ENCODE results near the gene TRAPPC12. TPM values are rescaled to one million over a fixed set of nuclear protein-coding genes. Genes with fewer than 3 reads are reported as not detected.
A peak's percentile ranks its signal among the peaks of the same experiment; 100 is the strongest.

TRAPPC12 gene
- total RNA-seq, 1 donor from 2014 or later, result 130 TPM

DNA sequence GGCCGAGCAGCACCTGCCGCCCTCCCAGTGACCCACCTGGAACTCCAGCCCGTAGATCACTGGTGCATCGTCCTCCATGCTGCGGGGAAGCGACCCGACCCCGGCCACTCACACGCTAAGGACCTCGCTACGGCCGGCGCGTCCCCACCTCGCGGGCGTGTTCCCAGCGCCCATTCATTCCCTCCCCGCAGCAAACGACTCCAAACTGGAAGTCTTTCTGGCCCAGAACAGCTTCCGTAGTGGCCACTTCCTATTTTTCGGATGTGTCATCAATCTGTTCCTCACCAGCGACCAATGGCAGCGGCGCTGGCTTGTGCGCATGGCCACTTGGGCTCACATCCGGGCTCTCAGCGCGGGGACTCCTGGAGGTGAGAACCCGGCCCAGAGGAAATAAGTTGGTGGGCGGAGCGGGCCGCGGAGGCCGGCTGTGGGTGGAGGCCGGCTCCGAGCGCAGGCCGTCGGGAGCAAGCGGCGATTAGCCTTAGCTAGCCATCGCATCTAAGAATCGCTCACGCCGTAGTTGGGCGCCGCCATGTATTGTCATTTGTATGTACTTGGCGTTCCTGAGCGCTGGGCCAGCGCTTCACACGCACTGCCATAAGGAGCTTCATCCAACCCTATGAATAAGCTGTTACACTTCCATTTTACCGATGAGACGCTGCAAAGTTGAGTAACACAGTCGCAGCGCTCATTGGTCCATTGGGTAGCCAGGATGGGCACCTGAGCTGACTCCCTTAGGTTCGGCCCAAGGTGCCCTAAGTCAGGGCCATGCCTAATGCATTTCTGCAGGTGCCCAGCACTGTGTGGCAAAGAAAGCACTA, 1.7 kb upstream of the TRAPPC12 start, which contains the start of gene EIPR1:
EIPR1 (minus strand) TSS at position 207 of the 821 bp plus-strand sequence; CDS start at position 78, 129 bp downstream.
- DNase-seq, result peak; percentile 98
- TF ChIP-seq, protein P1, sequence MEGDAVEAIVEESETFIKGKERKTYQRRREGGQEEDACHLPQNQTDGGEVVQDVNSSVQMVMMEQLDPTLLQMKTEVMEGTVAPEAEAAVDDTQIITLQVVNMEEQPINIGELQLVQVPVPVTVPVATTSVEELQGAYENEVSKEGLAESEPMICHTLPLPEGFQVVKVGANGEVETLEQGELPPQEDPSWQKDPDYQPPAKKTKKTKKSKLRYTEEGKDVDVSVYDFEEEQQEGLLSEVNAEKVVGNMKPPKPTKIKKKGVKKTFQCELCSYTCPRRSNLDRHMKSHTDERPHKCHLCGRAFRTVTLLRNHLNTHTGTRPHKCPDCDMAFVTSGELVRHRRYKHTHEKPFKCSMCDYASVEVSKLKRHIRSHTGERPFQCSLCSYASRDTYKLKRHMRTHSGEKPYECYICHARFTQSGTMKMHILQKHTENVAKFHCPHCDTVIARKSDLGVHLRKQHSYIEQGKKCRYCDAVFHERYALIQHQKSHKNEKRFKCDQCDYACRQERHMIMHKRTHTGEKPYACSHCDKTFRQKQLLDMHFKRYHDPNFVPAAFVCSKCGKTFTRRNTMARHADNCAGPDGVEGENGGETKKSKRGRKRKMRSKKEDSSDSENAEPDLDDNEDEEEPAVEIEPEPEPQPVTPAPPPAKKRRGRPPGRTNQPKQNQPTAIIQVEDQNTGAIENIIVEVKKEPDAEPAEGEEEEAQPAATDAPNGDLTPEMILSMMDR (IDR thresholded peaks at IDR 0.05; ENCODE audit: partially characterized antibody, unreplicated experiment), result no peak
- Mint-ChIP-seq H3K27ac (ENCODE audit: unreplicated experiment) (peak within 1 kb of the TSS; percentile 90), H3K36me3 (ENCODE audit: unreplicated experiment) (no peaks in the 10 kb centered on the region), H3K4me3 (ENCODE audit: unreplicated experiment) (peak within 1 kb of the TSS; percentile 99), H3K4me1 (ENCODE audit: low read depth, unreplicated experiment) (peaks cover 17% of the 10 kb centered on the region), H3K9me3 (ENCODE audit: unreplicated experiment) (peaks cover 7% of the 10 kb centered on the region), H3K27me3 (ENCODE audit: unreplicated experiment) (peaks cover 2% of the 10 kb centered on the region)

DNA sequence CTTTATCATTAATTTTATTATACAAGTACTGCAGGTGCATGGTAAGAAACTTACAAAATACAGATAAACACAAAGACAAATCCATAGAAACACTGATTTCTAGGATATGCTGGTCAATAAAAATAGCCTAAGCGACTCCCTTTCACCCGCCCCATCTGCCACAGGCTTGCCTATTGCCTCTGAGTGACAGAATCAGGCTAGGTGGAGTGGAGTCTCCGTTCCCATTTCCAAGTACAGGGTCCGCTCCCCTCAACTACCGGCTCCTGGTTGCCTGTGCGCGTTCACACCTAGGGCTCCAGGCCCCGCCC, 201 bp upstream of the TRAPPC12 start:
- peak overlapping the region; percentile 99 for H3K4me3 Mint-ChIP-seq (ENCODE audit: unreplicated experiment)
- TF ChIP-seq, protein P1 (IDR thresholded peaks at IDR 0.05; ENCODE audit: partially characterized antibody, unreplicated experiment), result no peak
- peaks cover 2% of the 10 kb centered on the region for H3K27me3 Mint-ChIP-seq (ENCODE audit: unreplicated experiment)
- H3K27ac Mint-ChIP-seq (ENCODE audit: unreplicated experiment), result peak overlapping the region; percentile 79
- peaks cover 17% of the 10 kb centered on the region for H3K4me1 Mint-ChIP-seq (ENCODE audit: low read depth, unreplicated experiment)
- peaks cover 7% of the 10 kb centered on the region for H3K9me3 Mint-ChIP-seq (ENCODE audit: unreplicated experiment)
- H3K36me3 Mint-ChIP-seq (ENCODE audit: unreplicated experiment), result no peaks in the 10 kb centered on the region
- no peak for DNase-seq

DNA sequence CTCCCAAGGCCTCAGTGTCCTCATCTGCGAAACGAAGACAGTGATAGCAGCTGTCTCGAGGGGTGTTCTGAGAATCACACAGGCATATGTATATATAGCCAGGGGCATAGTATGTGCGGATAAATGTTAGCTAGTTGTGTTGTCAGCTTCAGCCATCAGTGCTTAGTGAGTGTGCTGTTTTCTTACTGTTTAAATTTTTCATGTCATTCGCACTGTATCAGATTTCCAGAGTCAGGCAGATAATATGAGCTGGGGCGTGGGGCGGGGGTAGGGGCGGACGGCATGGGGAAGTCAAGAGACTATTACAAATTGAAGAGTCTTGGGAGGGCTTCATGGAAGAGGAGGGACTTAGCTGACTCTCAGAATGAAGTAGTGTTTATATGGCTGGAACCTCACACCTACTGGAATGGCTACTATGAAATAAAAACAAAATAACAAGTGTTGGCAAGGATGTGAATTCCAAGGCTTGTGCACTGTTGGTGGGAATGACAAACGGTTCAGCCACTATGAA, 7.0 kb downstream of the TRAPPC12 start:
- Mint-ChIP-seq H3K27ac (ENCODE audit: unreplicated experiment) (no peak overlapping the region), H3K4me1 (ENCODE audit: low read depth, unreplicated experiment) (peaks cover 8% of the 10 kb centered on the region), H3K4me3 (ENCODE audit: unreplicated experiment) (no peak overlapping the region), H3K27me3 (ENCODE audit: unreplicated experiment) (peaks cover 2% of the 10 kb centered on the region), H3K9me3 (ENCODE audit: unreplicated experiment) (no peaks in the 10 kb centered on the region), H3K36me3 (ENCODE audit: unreplicated experiment) (peaks cover 6% of the 10 kb centered on the region)
- TF ChIP-seq, protein P1 (IDR thresholded peaks at IDR 0.05; ENCODE audit: partially characterized antibody, unreplicated experiment), result no peak
- no peak for DNase-seq

DNA sequence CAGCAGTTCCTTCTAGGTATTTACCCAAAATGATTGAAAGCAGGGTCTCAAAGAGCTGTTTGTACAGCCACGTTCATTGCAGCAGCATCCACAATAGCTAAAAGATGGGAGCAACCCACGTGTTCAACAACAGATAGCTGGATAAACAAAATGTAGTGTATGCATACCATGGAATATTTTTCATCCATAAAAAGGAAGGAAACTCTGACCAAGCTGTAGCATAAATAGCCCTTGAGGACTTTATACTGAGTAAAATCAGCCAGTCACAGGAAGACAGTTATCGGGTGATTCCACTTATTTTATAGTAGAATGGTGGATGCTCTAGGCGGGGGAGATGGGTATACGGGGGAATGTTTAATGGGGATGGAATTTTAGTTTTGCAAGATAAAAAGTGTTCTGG, 7.5 kb downstream of the TRAPPC12 start:
- Mint-ChIP-seq H3K9me3 (ENCODE audit: unreplicated experiment) (no peaks in the 10 kb centered on the region), H3K4me3 (ENCODE audit: unreplicated experiment) (no peak overlapping the region)
- no peak for DNase-seq

More for the DNA sequence above, 7.5 kb downstream of the TRAPPC12 start:
- Mint-ChIP-seq H3K36me3 (ENCODE audit: unreplicated experiment) (peaks cover 10% of the 10 kb centered on the region), H3K27ac (ENCODE audit: unreplicated experiment) (no peak overlapping the region), H3K4me1 (ENCODE audit: low read depth, unreplicated experiment) (peaks cover 6% of the 10 kb centered on the region), H3K27me3 (ENCODE audit: unreplicated experiment) (peaks cover 2% of the 10 kb centered on the region)
- TF ChIP-seq, protein P1 (IDR thresholded peaks at IDR 0.05; ENCODE audit: partially characterized antibody, unreplicated experiment), result no peak

All from glutamatergic neuron (in vitro differentiated cells).